GM13976 (cell line): ENCODE data around the gene JAKMIP1.
"Not testable (repeated sequence)": the region's sequence is repeated elsewhere in the genome, so short reads cannot be mapped to it uniquely, and the experiment has no call there.

Experiments used
- DNase-seq: peaks from one replicate; pipeline ENCODE4 v3.0.0; 2012; ENCODE audit warnings: low spot score
- CTCF ChIP-seq: IDR thresholded peaks from 2 replicates; pipeline ENCODE4 v1.5.1; 2012; ENCODE audit warnings: borderline replicate concordance, mild to moderate bottlenecking; ENCODE audit not compliant: insufficient read depth; ENCODE audit errors: extremely low read depth, missing control alignments, control extremely low read depth
- in situ Hi-C: fragments of 300-500 bp; cut with MboI; formaldehyde crosslinking; loops from one replicate; pipeline ENCODE4 v1.12.0; 2022; ENCODE audit warnings: low sequenced_read_pairs, mixed read lengths, inconsistent platforms; ENCODE audit not compliant: unreplicated experiment

Gene JAKMIP1

GRCh38 chr4:6209921-6210320, 9.6 kb upstream of the JAKMIP1 start:
- in situ Hi-C loops: no loop called here
- DNase-seq: no peak
- no peak for TF ChIP-seq CTCF

GRCh38 chr4:6209291-6209690, 8.9 kb upstream of the JAKMIP1 start:
- DNase-seq, in situ Hi-C loops: not testable (repeated sequence)

GRCh38 chr4:6208416-6208815, 8.1 kb upstream of the JAKMIP1 start:
- TF ChIP-seq CTCF: no peak
- DNase-seq: no peak
- in situ Hi-C loops: no loop called here

- in situ Hi-C loops: no loop called here
- DNase-seq: no peak
- TF ChIP-seq CTCF: no peak
These were observed 7.3 kb upstream of the JAKMIP1 start for GRCh38 chr4:6207602-6208001.

GRCh38 chr4:6206771-6207290, 6.5 kb upstream of the JAKMIP1 start:
- DNase-seq: no peak
- TF ChIP-seq CTCF: no peak
- in situ Hi-C loops: no loop called here

GRCh38 chr4:6205973-6206372, 5.6 kb upstream of the JAKMIP1 start:
- TF ChIP-seq CTCF: no peak
- in situ Hi-C loops: no loop called here
- no peak for DNase-seq

GRCh38 chr4:6205567-6205931, 5.2 kb upstream of the JAKMIP1 start:
- TF ChIP-seq CTCF: no peak
- DNase-seq: no peak
- in situ Hi-C loops: no loop called here
